ENCODE data around the gene CPT1C.

CPT1C gene

GRCh38 chr19:49664171-49665035, 26.5 kb upstream of the CPT1C start:
- TF ChIP-seq, protein P1, sequence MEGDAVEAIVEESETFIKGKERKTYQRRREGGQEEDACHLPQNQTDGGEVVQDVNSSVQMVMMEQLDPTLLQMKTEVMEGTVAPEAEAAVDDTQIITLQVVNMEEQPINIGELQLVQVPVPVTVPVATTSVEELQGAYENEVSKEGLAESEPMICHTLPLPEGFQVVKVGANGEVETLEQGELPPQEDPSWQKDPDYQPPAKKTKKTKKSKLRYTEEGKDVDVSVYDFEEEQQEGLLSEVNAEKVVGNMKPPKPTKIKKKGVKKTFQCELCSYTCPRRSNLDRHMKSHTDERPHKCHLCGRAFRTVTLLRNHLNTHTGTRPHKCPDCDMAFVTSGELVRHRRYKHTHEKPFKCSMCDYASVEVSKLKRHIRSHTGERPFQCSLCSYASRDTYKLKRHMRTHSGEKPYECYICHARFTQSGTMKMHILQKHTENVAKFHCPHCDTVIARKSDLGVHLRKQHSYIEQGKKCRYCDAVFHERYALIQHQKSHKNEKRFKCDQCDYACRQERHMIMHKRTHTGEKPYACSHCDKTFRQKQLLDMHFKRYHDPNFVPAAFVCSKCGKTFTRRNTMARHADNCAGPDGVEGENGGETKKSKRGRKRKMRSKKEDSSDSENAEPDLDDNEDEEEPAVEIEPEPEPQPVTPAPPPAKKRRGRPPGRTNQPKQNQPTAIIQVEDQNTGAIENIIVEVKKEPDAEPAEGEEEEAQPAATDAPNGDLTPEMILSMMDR (IDR thresholded peaks at IDR 0.05) = no peak

DNA sequence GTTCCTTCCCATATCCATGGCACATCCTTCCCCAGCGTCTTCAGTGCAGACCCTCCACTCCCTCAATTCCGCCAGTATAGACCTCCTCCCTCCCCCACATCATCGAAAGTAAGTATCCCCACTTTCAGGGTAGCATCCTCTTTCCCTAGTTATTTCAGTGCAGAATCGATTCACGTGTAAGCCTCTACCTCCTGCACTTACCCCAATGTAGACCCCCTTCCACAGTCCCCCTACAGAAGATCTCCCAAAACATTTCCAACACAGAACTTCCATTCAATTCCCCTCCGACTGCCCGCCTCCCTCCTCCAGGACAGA, 25.9 kb upstream of the CPT1C start:
- TF ChIP-seq, protein P1 (IDR thresholded peaks at IDR 0.05) = no peak

DNA sequence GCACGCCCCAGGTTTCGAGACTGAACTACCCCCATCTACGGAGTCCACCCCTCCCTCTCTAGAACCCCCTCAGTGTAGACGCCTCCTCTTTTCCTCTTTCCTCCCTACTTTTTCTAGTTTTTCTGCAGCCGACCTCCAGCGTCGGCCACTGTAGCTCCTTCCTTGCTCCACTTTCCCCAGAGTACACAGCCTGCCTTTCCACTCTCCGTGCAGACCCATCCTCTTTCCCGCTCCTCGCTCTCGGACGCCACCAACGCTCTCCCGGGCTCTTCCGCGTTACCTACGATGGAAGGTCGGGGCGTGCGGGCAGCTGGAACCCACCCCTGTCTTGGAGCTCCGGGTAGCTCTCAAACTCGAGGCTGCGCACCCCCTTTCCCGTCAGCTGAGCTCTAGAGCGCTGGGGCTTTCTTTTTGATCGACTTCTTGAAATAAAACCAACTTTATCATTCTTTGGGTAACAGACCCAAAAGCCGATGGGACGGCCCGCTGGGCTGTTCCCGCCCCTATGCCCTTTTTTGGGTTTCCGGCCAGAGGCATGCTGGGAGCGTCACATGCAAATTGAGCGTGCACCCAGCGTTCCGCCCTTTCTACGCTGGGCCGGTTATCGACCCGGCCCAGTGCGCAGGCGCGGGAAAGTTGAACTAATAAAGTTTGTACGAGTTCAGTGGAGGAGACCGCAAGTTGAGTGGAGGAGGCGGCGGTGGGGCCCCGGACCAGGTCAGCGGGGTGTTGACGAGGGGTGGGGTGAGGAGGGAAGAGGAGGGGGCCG, 25.4 kb upstream of the CPT1C start, which contains the start of the genes BCL2L12 and IRF3:
Gene BCL2L12, plus strand, starts transcription at position 583 of the 769 bp plus-strand sequence. CDS start 760 bp downstream, outside the sequence.
Gene IRF3, minus strand, starts transcription at position 507 of the 769 bp plus-strand sequence. CDS start 1,019 bp downstream, outside the sequence.
- TF ChIP-seq, protein P1 (IDR thresholded peaks at IDR 0.05) = no peak

- TF ChIP-seq, protein P1 (IDR thresholded peaks at IDR 0.05) = no peak
Measured at GRCh38 chr19:49666120-49666444, 24.8 kb upstream of the CPT1C start.

DNA sequence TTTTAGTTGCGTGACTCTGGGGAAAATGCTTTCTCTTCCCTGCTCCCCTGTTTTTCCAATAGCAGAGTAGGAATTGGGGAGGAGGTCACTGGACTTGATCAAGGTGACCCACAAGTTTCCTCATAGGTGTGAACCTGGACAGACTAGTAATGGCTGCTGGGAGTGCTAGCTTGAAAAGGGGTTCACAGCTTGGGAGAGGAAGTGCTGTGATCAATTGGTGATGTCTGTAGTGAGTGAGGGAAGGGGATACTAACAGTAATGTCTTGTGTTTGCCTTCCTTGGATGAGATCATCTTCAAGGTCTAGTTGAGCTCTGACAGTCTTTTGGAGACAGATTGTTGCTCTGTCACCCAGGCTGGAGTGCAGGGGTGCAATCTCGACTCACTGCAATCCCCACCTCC, 23.4 kb upstream of the CPT1C start:
- TF ChIP-seq, protein P1 (IDR thresholded peaks at IDR 0.05) = no peak

- TF ChIP-seq, protein P1 (IDR thresholded peaks at IDR 0.05) = no peak
Measured at GRCh38 chr19:49669516-49669915, 21.4 kb upstream of the CPT1C start.

GRCh38 chr19:49672131-49672919, 18.6 kb upstream of the CPT1C start:
- TF ChIP-seq, protein P1 (IDR thresholded peaks at IDR 0.05) = peak; percentile 99
